GM19099 (cell line): ENCODE measurements around the gene ACSM3.

Source experiments
- POLR2A ChIP-seq: IDR thresholded peaks from 3 replicates; pipeline ENCODE4 v1.6.1; 2011; ENCODE audit warnings: low read depth; ENCODE audit not compliant: insufficient read length; ENCODE audit errors: extremely low read depth

The ACSM3 gene

DNA sequence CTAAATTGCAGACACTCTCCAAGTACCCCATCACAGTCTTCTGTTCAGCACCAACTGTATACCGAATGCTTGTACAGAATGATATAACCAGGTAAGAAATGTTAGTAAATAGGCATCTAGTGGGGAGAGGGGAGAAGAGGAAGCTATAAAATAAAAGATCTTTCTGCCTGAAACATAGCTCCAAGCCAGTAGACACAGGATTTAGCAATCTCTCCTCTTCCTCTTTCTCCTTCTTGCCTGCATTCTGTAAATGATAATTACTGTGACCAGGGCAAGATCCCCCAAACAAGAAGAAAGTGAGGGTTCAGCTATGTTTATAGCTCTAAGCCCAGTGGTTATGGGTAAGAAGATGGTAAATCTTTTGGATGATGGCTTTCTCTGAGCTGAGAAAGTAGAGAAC is 17.9 kb downstream of the ACSM3 start:
- no peak for TF ChIP-seq POLR2A

- TF ChIP-seq POLR2A, result no peak
These were observed 18.7 kb downstream of the ACSM3 start for GRCh38 chr16:20782470-20782869.

DNA sequence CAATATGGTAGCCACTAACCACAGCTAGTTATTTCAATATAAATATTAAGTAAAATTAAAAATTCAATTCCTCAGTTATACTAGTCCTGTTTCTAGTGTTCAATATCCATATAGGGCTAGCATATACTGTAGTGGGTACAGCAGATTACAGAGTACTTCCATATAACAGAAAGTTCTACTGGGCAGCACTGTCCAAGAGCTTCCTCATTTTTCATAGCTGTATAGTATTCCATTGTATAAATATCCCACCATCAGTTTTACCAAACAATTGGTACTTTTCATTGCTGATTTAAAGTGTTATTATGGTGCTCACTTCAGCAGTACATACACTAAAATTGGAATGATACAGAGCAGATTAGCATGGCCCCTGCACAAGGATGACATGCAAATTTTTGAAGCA is 20.4 kb downstream of the ACSM3 start:
- no peak for TF ChIP-seq POLR2A

DNA sequence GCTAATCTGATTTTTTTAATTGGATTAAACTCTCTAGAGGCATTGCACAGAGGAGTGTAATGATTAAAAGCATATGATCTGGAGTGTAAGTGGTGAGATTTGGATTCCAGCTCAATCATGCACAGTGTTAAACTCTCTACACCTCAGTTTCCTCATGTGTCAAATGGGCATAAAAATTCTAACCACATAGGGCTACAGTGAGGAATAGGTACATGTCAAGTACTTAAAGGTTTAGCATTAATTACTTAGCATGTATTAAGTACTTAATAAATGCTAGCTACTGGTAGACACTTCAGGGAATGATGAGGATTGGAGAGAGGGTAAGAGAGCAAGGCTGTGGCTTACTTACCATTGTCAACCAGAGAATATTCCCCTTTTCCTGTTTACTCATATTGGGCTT is 25.3 kb downstream of the ACSM3 start:
- TF ChIP-seq POLR2A, result no peak

GRCh38 chr16:20791923-20792612 is 28.3 kb downstream of the ACSM3 start:
- no peak for TF ChIP-seq POLR2A

- no peak for TF ChIP-seq POLR2A
These were observed 34.5 kb downstream of the ACSM3 start for GRCh38 chr16:20798364-20798763.

DNA sequence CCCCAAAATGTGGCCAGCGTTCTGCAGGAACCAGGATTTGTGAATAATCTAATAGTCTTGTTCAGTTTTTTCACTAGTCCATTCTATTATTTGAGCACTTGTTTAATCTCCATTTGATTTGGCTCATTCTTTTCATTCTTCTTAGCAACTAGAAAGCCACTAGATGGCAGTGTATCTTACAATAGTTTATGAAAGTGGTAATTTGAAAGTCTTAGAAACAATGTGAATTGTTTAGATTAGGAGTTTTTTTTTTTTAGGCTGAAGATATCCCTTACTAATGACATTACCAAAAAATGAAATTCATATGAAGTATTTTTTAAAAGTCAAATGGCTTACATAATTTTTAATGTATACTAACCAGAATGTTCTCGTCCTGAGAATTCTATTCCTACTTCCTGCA is 35.8 kb downstream of the ACSM3 start:
- TF ChIP-seq POLR2A, result no peak

GRCh38 chr16:20801278-20801677 is 37.5 kb downstream of the ACSM3 start:
- no peak for TF ChIP-seq POLR2A

GRCh38 chr16:20803192-20803560 is 39.4 kb downstream of the ACSM3 start:
- TF ChIP-seq POLR2A, result no peak

DNA sequence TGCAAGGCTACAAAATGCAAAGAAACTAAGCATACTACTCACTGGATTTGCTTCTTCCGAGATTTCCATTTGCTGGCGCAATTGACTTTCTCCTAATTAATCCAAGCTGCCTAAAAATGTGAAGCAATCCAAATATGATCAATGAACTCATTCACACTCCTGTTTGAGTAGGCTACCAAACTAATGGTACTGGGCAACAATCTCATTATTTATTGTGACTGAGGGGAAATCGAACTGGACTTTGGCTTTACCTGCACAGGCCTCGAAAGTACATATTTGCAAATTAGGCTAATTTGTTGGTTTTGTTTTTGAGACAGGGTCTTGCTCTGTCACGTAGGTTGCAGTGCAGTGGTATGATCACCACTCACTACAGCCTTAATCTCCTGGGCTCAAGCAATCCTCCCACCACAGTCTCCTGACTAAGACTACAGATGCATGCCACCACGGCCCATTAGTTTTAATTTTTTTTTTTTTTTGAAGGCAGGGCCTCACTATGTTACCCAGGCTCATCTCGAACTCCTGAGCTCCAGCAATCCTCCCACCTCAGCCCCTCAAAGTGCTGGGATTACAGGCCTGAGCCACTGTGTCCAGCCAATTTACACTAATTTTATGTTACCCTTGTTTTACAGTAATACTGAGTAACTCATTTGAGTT is 39.9 kb downstream of the ACSM3 start:
- no peak for TF ChIP-seq POLR2A

GRCh38 chr16:20806168-20807050 is 42.6 kb downstream of the ACSM3 start, which contains the start of the genes ERI2 and REXO5:
Gene ERI2 (minus strand): TSS chr16:20806472. CDS start chr16:20806430, 42 bp downstream.
Gene REXO5 (plus strand): TSS chr16:20806527. CDS start chr16:20806954, 427 bp downstream.
- peak; percentile 84 for TF ChIP-seq POLR2A

DNA sequence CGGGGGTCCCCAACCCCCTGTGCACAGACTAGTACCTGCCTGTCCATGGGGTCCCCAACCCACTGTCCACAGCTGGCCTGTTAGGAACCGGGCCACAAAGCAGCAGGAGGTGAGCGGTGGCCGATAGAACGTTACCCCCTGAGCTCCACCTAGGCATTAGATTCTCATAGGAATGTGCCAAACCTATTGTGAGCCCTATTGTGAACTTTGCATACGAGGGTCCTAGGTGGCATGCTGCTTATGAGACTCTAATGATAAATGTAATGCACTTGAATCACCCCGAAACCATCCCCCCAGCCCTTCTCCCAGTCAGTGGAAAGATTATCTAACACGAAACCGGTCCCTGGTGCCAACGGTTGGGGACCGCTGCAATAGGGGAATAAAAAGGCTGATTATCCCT is 44.0 kb downstream of the ACSM3 start:
- TF ChIP-seq POLR2A, result no peak

- TF ChIP-seq POLR2A, result no peak
These were observed 48.1 kb downstream of the ACSM3 start for GRCh38 chr16:20811889-20812439.

GRCh38 chr16:20812510-20812909 is 48.7 kb downstream of the ACSM3 start:
- no peak for TF ChIP-seq POLR2A

DNA sequence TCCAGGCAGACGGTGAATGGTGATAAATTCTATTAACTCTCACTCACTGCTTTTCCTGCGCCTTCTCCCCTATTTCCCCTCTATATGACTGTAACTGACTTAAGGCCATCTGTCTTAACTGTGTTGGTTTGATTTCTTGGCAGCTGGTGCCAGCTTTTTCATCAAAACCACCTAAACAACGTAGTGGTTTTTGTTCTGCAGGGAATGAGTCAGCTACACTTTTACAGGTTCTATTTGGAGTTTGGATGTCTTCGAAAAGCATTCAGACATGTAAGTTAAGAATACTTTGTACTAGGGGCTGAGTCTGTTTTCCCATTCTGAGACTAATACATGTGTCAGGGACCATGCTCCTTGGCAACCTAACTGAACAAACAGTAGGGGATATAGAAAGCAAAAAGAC is 51.0 kb downstream of the ACSM3 start:
- no peak for TF ChIP-seq POLR2A
